WTC11 (cell line): ENCODE measurements around the gene GORAB.

Experiments used
- CTCF ChIP-seq: fragments of 200-600 bp; IDR thresholded peaks from 2 replicates; pipeline ENCODE4 v1.8.0; 2022; ENCODE audit warnings: antibody characterized with exemption
- E2F1 ChIP-seq: sonication (generic); formaldehyde crosslinking; IDR thresholded peaks from 2 replicates; pipeline ENCODE4 v1.8.0; 2022; ENCODE audit warnings: mild to moderate bottlenecking, missing genetic modification reagents
- ELF4 ChIP-seq: sonication (generic); formaldehyde crosslinking; IDR thresholded peaks from 2 replicates; pipeline ENCODE4 v1.8.1; 2022; ENCODE audit warnings: low read depth, mild to moderate bottlenecking, moderate library complexity, missing genetic modification reagents
- HMGXB4 ChIP-seq: sonication (generic); formaldehyde crosslinking; IDR thresholded peaks from 2 replicates; pipeline ENCODE4 v1.8.1; 2023; ENCODE audit warnings: mild to moderate bottlenecking, moderate library complexity, missing genetic modification reagents
- MAX ChIP-seq: sonication (generic); formaldehyde crosslinking; IDR thresholded peaks from 2 replicates; pipeline ENCODE4 v1.8.0; 2022; ENCODE audit warnings: mild to moderate bottlenecking, missing genetic modification reagents
- MYBL2 ChIP-seq: sonication (generic); formaldehyde crosslinking; IDR thresholded peaks from 2 replicates; pipeline ENCODE4 v1.8.1; 2023; ENCODE audit warnings: mild to moderate bottlenecking, moderate library complexity, missing genetic modification reagents
- SP1 ChIP-seq: sonication (generic); formaldehyde crosslinking; conservative IDR thresholded peaks from 2 replicates; pipeline ENCODE4 v1.8.1; 2022; ENCODE audit warnings: missing genetic modification reagents
- USF1 ChIP-seq: sonication (generic); formaldehyde crosslinking; IDR thresholded peaks from 2 replicates; pipeline ENCODE4 v1.8.0; 2022; ENCODE audit warnings: mild to moderate bottlenecking, missing genetic modification reagents
- TF ChIP-seq, protein P1 (sequence below): sonication (generic); formaldehyde crosslinking; IDR thresholded peaks from 2 replicates; pipeline ENCODE4 v1.8.1; 2023; ENCODE audit warnings: mild to moderate bottlenecking, missing genetic modification reagents, moderate library complexity

DNA sequence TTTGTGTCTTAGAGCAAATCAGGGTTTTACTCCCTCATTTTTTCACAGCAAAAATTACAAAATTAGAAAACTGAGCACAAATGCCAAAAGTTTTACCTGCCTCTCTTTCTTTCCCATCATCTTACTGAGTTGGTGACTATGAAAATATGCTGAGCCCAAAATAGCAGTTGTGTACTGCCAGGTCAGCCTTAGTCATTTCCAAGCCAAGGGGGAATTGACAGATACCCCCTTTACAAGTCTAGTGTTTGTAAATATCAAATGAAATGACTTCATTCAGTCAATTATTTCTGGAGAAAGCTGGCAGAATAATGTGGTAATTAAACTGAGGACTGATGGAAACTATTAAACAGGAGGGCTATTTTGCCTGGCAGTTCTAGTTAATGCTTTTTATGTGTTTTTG lies 11.4 kb upstream of the GORAB start:
- TF ChIP-seq CTCF (no peak), MAX (CRISPR knock-in tag) (no peak), ELF4 (CRISPR knock-in tag) (no peak), E2F1 (CRISPR knock-in tag) (no peak), SP1 (no peak), USF1 (CRISPR knock-in tag) (no peak), MYBL2 (CRISPR knock-in tag) (no peak), HMGXB4 (CRISPR knock-in tag) (no peak)
- TF ChIP-seq, protein P1, sequence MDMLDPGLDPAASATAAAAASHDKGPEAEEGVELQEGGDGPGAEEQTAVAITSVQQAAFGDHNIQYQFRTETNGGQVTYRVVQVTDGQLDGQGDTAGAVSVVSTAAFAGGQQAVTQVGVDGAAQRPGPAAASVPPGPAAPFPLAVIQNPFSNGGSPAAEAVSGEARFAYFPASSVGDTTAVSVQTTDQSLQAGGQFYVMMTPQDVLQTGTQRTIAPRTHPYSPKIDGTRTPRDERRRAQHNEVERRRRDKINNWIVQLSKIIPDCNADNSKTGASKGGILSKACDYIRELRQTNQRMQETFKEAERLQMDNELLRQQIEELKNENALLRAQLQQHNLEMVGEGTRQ: no peak
